ENCODE measurements around the gene SPTB. TPM values are rescaled to one million over a fixed set of nuclear protein-coding genes. Genes with fewer than 3 reads are reported as not detected.
A peak's percentile ranks its signal among the peaks of the same experiment; 100 is the strongest.

SPTB gene
- total RNA-seq, 1 donor from 2014 or later, result not detected

GRCh38 chr14:64702493-64703394 lies 177.0 kb downstream of the SPTB start:
- DNase-seq (ENCODE audit: low read depth) (peak; percentile 75), FAIRE-seq (no peak)
- H3K36me3 ChIP-seq (ENCODE audit: control insufficient read depth, insufficient read depth, low read length), result no peaks in the 10 kb centered on the region
- peak overlapping the region; percentile 87 for H3K4me3 ChIP-seq (ENCODE audit: low read depth, low read length)
- no peaks in the 10 kb centered on the region for H3K27me3 ChIP-seq (ENCODE audit: control insufficient read depth, insufficient read depth, low read length)
- TF ChIP-seq CTCF (IDR thresholded peaks at IDR 0.05; ENCODE audit: insufficient read depth, low read length, severe bottlenecking), result no peak

GRCh38 chr14:64701660-64702059 lies 178.0 kb downstream of the SPTB start:
- DNase-seq (ENCODE audit: low read depth) (peak; percentile 39), FAIRE-seq (no peak)
- TF ChIP-seq CTCF (IDR thresholded peaks at IDR 0.05; ENCODE audit: insufficient read depth, low read length, severe bottlenecking), result no peak
- Histone ChIP-seq H3K36me3 (ENCODE audit: control insufficient read depth, insufficient read depth, low read length) (no peaks in the 10 kb centered on the region), H3K4me3 (ENCODE audit: low read depth, low read length) (no peak overlapping the region), H3K27me3 (ENCODE audit: control insufficient read depth, insufficient read depth, low read length) (no peaks in the 10 kb centered on the region)

- TF ChIP-seq CTCF (IDR thresholded peaks at IDR 0.05; ENCODE audit: insufficient read depth, low read length, severe bottlenecking), result no peak
- DNase-seq (ENCODE audit: low read depth) (no peak), FAIRE-seq (no peak)
- Histone ChIP-seq H3K4me3 (ENCODE audit: low read depth, low read length) (no peak overlapping the region), H3K27me3 (ENCODE audit: control insufficient read depth, insufficient read depth, low read length) (no peaks in the 10 kb centered on the region), H3K36me3 (ENCODE audit: control insufficient read depth, insufficient read depth, low read length) (no peaks in the 10 kb centered on the region)
Measured at GRCh38 chr14:64700894-64701293, 178.8 kb downstream of the SPTB start.

GRCh38 chr14:64700290-64700689 lies 179.4 kb downstream of the SPTB start:
- FAIRE-seq (no peak), DNase-seq (ENCODE audit: low read depth) (no peak)
- no peak for TF ChIP-seq CTCF (IDR thresholded peaks at IDR 0.05; ENCODE audit: insufficient read depth, low read length, severe bottlenecking)
- H3K27me3 ChIP-seq (ENCODE audit: control insufficient read depth, insufficient read depth, low read length), result no peaks in the 10 kb centered on the region
- H3K36me3 ChIP-seq (ENCODE audit: control insufficient read depth, insufficient read depth, low read length), result no peaks in the 10 kb centered on the region
- no peak overlapping the region for H3K4me3 ChIP-seq (ENCODE audit: low read depth, low read length)

GRCh38 chr14:64698903-64699302 lies 180.8 kb downstream of the SPTB start:
- no peaks in the 10 kb centered on the region for H3K27me3 ChIP-seq (ENCODE audit: control insufficient read depth, insufficient read depth, low read length)
- no peaks in the 10 kb centered on the region for H3K36me3 ChIP-seq (ENCODE audit: control insufficient read depth, insufficient read depth, low read length)
- FAIRE-seq (no peak), DNase-seq (ENCODE audit: low read depth) (peak; percentile 86)
- H3K4me3 ChIP-seq (ENCODE audit: low read depth, low read length), result no peak overlapping the region
- TF ChIP-seq CTCF (IDR thresholded peaks at IDR 0.05; ENCODE audit: insufficient read depth, low read length, severe bottlenecking), result no peak

Data from bronchial epithelial cell (primary cell).